IMR-90 (cell line): Measurements from ENCODE around the gene PTPRK.

Source experiments
- CEBPB ChIP-seq: IDR thresholded peaks from 2 replicates; pipeline ENCODE4 v1.6.1; 2012; ENCODE audit warnings: low read depth, low read length, improper control_type of control experiment
- CTCF ChIP-seq: conservative IDR thresholded peaks from 2 replicates; pipeline ENCODE4 v1.5.1; 2012; ENCODE audit warnings: mild to moderate bottlenecking, low read depth, low read length, improper control_type of control experiment
- MAFK ChIP-seq: IDR thresholded peaks from 2 replicates; pipeline ENCODE4 v1.6.1; 2012; ENCODE audit warnings: low read depth, low read length, improper control_type of control experiment
- NFE2L2 ChIP-seq: fragments of 150-350 bp; IDR thresholded peaks from 2 replicates; pipeline ENCODE4 v1.6.1; 2016; ENCODE audit warnings: low read depth, mild to moderate bottlenecking, low read length
- POLR2A ChIP-seq: IDR thresholded peaks from 2 replicates; pipeline ENCODE4 v1.6.1; 2012; ENCODE audit warnings: mild to moderate bottlenecking, low read depth, low read length
- RFX5 ChIP-seq: IDR thresholded peaks from 2 replicates; pipeline ENCODE4 v1.8.0; 2012; ENCODE audit warnings: low read depth, mild to moderate bottlenecking, low read length, moderate library complexity
- SMC3 ChIP-seq: fragments of 150-350 bp; IDR thresholded peaks from 2 replicates; pipeline ENCODE4 v1.6.1; 2016; ENCODE audit warnings: low read depth, mild to moderate bottlenecking, antibody characterized with exemption, low read length, moderate library complexity
- USF2 ChIP-seq: fragments of 150-350 bp; IDR thresholded peaks from 2 replicates; pipeline ENCODE4 v1.6.1; 2017; ENCODE audit warnings: mild to moderate bottlenecking, antibody characterized with exemption, low read length, low read depth

- TF ChIP-seq CTCF, result no peak
- TF ChIP-seq POLR2A, result no peak
- TF ChIP-seq RFX5, result no peak
- no peak for TF ChIP-seq NFE2L2
- TF ChIP-seq CEBPB, result no peak
- TF ChIP-seq SMC3, result no peak
- no peak for TF ChIP-seq USF2
- TF ChIP-seq MAFK, result no peak
Measured at GRCh38 chr6:128107682-128108081, 412.7 kb downstream of the PTPRK start.
